H1 (cell line): ENCODE data around the gene ANK3.

Experiments
- CHD1 ChIP-seq: IDR thresholded peaks from 2 replicates; pipeline ENCODE4 v1.6.1; 2012; ENCODE audit warnings: low read depth, low read length, improper control_type of control experiment
- CREB1 ChIP-seq: IDR thresholded peaks from 2 replicates; pipeline ENCODE4 v1.6.1; 2012; ENCODE audit warnings: inconsistent platforms
- JUND ChIP-seq: IDR thresholded peaks from 2 replicates; pipeline ENCODE4 v1.6.1; 2011; ENCODE audit warnings: mild to moderate bottlenecking, improper control_type of control experiment, low read length
- PHF8 ChIP-seq: fragments of 200-600 bp; sonication (generic); conservative IDR thresholded peaks from 2 replicates; pipeline ENCODE4 v1.7.1; 2012; ENCODE audit warnings: low read depth, mild to moderate bottlenecking, inconsistent platforms, low read length, moderate library complexity
- POLR2A ChIP-seq, 2 experiments: IDR thresholded peaks; 1 replicate in 1 of 2; 2 replicates in 1 of 2; pipeline ENCODE4 v1.6.1; 2011; ENCODE audit warnings: low read depth in 2 of 2, low read length in 2 of 2, mild to moderate bottlenecking in 2 of 2; ENCODE audit errors: control extremely low read depth in 1 of 2
- POLR2AphosphoS5 ChIP-seq: IDR thresholded peaks from 2 replicates; pipeline ENCODE4 v1.6.1; 2011; ENCODE audit warnings: low read depth, low read length
- TAF1 ChIP-seq: IDR thresholded peaks from 2 replicates; pipeline ENCODE4 v1.6.1; 2011; ENCODE audit warnings: mild to moderate bottlenecking, low read depth, low read length
- TAF7 ChIP-seq: optimal IDR thresholded peaks from 2 replicates; pipeline ENCODE3; 2011; ENCODE audit warnings: low read depth, mild to moderate bottlenecking, inconsistent platforms, low read length, moderate library complexity, borderline replicate concordance
- TF ChIP-seq, protein P1 (sequence below), 3 experiments: IDR thresholded peaks; 1 replicate in 2 of 3; 2 replicates in 1 of 3; pipeline versions ENCODE4 v1.5.1 to v1.6.1; 2011; ENCODE audit warnings: low read length in 3 of 3, mild to moderate bottlenecking in 3 of 3, inconsistent platforms in 2 of 3, low read depth in 1 of 3, moderate library complexity in 1 of 3; ENCODE audit not compliant: insufficient read depth in 1 of 3; ENCODE audit errors: control extremely low read depth in 1 of 3

DNA sequence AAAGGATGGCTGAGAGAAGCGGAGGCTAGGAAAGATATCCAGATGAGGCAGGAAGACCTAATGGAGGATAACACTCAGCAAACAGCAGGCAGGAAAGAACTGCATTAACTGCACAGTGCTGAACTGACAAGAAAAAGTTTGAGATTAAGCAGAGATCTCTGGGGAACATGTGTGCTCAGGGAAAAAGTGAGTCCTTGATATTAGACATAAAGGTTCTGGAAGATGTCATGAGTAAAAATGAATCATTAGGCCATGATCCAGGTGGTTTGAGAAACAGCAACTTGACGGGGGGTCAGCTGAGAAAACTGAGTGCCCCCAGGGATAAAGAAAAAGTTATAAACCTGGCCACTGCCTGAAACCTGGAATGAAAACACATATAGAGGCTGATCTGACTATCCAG lies 27.3 kb upstream of the ANK3 start:
- TF ChIP-seq, protein P1, sequence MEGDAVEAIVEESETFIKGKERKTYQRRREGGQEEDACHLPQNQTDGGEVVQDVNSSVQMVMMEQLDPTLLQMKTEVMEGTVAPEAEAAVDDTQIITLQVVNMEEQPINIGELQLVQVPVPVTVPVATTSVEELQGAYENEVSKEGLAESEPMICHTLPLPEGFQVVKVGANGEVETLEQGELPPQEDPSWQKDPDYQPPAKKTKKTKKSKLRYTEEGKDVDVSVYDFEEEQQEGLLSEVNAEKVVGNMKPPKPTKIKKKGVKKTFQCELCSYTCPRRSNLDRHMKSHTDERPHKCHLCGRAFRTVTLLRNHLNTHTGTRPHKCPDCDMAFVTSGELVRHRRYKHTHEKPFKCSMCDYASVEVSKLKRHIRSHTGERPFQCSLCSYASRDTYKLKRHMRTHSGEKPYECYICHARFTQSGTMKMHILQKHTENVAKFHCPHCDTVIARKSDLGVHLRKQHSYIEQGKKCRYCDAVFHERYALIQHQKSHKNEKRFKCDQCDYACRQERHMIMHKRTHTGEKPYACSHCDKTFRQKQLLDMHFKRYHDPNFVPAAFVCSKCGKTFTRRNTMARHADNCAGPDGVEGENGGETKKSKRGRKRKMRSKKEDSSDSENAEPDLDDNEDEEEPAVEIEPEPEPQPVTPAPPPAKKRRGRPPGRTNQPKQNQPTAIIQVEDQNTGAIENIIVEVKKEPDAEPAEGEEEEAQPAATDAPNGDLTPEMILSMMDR (IDR thresholded peaks at IDR 0.05; ENCODE audit: control extremely low read depth in 1 of 3, insufficient read depth in 1 of 3, low read depth in 1 of 3, low read length in 3 of 3): no peak
- TF ChIP-seq TAF7 (no peak), TAF1 (no peak), CHD1 (no peak), CREB1 (no peak), POLR2A (IDR thresholded peaks at IDR 0.05; ENCODE audit: control extremely low read depth in 1 of 2, low read depth in 2 of 2, low read length in 2 of 2) (no peak), JUND (no peak), PHF8 (no peak), POLR2AphosphoS5 (no peak)
